Neural cell (in vitro differentiated cells): ENCODE measurements around the gene NUB1.
"Not testable (repeated sequence)": the region's sequence is repeated elsewhere in the genome, so short reads cannot be mapped to it uniquely, and the experiment has no call there.

Source experiments
- CTCF ChIP-seq: fragments of 450-650 bp; IDR thresholded peaks from 2 replicates; pipeline ENCODE4 v1.5.1; 2014; ENCODE audit warnings: antibody characterized with exemption, mild to moderate bottlenecking, moderate library complexity; ENCODE audit not compliant: poor library complexity, severe bottlenecking
- EP300 ChIP-seq: fragments of 450-650 bp; conservative IDR thresholded peaks from 2 replicates; pipeline ENCODE4 v1.6.1; 2014; ENCODE audit warnings: antibody characterized with exemption, mild to moderate bottlenecking, moderate library complexity; ENCODE audit not compliant: poor library complexity, severe bottlenecking
- EZH2 ChIP-seq: fragments of 200-600, 300-800 bp; shearing (Covaris generic), sonication (generic); IDR thresholded peaks from 2 replicates; pipeline ENCODE4 v1.6.1; 2014; ENCODE audit warnings: antibody characterized with exemption, low read length, borderline replicate concordance, mild to moderate bottlenecking; ENCODE audit not compliant: insufficient read depth, poor library complexity, severe bottlenecking
- MXI1 ChIP-seq: fragments of 450-650 bp; conservative IDR thresholded peaks from 2 replicates; pipeline ENCODE4 v1.6.1; 2014; ENCODE audit warnings: antibody characterized with exemption, mild to moderate bottlenecking; ENCODE audit not compliant: poor library complexity, severe bottlenecking
- POLR2AphosphoS5 ChIP-seq: IDR thresholded peaks from 2 replicates; pipeline ENCODE4 v1.6.1; 2012
- RAD21 ChIP-seq: fragments of 450-650 bp; conservative IDR thresholded peaks from 2 replicates; pipeline ENCODE4 v1.6.1; 2014; ENCODE audit warnings: antibody characterized with exemption, mild to moderate bottlenecking, moderate library complexity
- REST ChIP-seq: IDR thresholded peaks from 2 replicates; pipeline ENCODE4 v1.6.1; 2012; ENCODE audit warnings: borderline replicate concordance
- TAF1 ChIP-seq: IDR thresholded peaks from 2 replicates; pipeline ENCODE4 v1.6.1; 2012; ENCODE audit warnings: low read depth

DNA sequence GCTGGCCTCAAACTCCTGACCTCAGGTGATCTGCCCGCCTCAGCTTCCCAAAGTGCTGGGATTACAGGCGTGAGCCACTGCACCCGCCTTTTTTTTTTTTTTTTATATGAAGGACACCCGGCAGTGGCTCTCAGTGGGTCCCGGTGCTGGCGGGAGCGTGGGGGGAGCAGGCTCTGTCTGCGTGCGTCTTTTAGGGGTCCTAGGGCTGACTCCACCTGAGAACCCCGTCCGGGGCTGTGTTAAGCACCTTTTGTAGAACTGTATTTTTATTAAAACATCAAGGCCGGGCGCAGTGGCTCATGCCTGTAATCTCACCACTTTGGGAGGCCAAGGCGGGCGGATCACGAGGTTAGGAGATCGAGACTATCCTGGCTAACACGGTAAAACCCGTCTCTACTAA, 37.4 kb upstream of the NUB1 start:
- not testable (repeated sequence) for TF ChIP-seq REST, CTCF, EP300, EZH2, RAD21, POLR2AphosphoS5, TAF1, MXI1
